Nephron (organoid): ENCODE measurements around the gene GPR4.

Experiments used
- H3K27ac Mint-ChIP-seq, 3 experiments: 2 replicates each; pipeline ENCODE4 v1.8.0; 2020; ENCODE audit warnings: mixed read lengths in 3 of 3, mild to moderate bottlenecking in 2 of 3, moderate library complexity in 1 of 3
- H3K27me3 Mint-ChIP-seq: 2 replicates; pipeline ENCODE4 v1.8.0; 2021; ENCODE audit warnings: low read depth, mild to moderate bottlenecking, moderate library complexity, mixed read lengths
- H3K36me3 Mint-ChIP-seq: 2 replicates; pipeline ENCODE4 v1.8.0; 2020; ENCODE audit warnings: low read depth, mixed read lengths
- H3K4me1 Mint-ChIP-seq: 2 replicates; pipeline ENCODE4 v1.8.0; 2020; ENCODE audit warnings: mixed read lengths
- H3K4me3 Mint-ChIP-seq, 3 experiments: 2 replicates each; pipeline ENCODE4 v1.8.0; 2020; ENCODE audit warnings: mild to moderate bottlenecking in 3 of 3, mixed read lengths in 3 of 3, moderate library complexity in 2 of 3
- H3K9me3 Mint-ChIP-seq: 2 replicates; pipeline ENCODE4 v1.8.0; 2020; ENCODE audit warnings: mixed read lengths
- TF ChIP-seq, protein P1 (sequence below), 3 experiments: fragments of 200-600 bp; sonication (generic); IDR thresholded peaks; one replicate each; pipeline ENCODE4 v1.5.0; 2021; ENCODE audit warnings: antibody characterized with exemption in 3 of 3; ENCODE audit not compliant: unreplicated experiment in 3 of 3

The GPR4 gene

DNA sequence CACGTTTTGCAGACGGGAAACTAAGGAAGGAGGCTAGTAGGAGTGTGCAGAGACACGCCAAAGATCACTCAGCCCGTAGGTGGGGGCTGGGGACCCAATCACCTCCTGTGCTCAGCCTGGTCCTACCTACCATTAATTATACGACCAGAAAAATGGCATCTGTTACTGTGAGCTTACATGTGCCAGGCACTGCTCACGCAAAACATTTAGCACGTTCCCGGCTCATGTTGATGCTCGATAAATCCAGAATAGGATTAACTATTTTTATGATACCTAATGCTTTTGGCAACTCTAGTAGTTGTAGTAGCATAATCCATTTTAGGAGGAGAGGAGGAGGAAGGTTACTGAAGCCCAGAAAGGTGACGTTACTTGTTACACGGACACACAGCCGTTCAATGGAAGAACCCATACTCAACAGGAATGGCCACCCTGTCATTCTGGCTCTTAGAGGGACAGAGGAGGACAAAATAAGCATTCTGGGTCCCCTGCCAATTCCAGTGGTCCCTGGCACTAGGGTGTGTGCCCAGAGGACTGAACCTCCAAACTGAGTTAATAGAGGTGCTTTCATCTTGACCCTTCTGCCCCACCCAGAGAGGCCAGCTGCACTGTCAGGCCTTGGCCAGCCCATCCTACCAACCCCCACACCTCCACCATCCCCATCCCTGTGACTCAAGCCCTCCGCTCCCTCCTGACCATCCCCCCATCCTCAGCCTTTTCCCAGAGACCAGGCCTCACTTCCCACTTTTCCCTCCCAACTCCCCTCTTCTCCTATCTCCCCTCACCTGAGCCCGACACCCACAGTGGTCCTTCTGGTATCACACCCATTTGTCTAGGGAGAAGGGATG lies 42.1 kb upstream of the GPR4 start:
- Mint-ChIP-seq H3K4me1 (peaks cover 24% of the 10 kb centered on the region), H3K4me3 (peak overlapping the region; percentile 67 to 84 (median 82))
- TF ChIP-seq, protein P1, sequence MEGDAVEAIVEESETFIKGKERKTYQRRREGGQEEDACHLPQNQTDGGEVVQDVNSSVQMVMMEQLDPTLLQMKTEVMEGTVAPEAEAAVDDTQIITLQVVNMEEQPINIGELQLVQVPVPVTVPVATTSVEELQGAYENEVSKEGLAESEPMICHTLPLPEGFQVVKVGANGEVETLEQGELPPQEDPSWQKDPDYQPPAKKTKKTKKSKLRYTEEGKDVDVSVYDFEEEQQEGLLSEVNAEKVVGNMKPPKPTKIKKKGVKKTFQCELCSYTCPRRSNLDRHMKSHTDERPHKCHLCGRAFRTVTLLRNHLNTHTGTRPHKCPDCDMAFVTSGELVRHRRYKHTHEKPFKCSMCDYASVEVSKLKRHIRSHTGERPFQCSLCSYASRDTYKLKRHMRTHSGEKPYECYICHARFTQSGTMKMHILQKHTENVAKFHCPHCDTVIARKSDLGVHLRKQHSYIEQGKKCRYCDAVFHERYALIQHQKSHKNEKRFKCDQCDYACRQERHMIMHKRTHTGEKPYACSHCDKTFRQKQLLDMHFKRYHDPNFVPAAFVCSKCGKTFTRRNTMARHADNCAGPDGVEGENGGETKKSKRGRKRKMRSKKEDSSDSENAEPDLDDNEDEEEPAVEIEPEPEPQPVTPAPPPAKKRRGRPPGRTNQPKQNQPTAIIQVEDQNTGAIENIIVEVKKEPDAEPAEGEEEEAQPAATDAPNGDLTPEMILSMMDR (IDR thresholded peaks at IDR 0.05; ENCODE audit: unreplicated experiment in 3 of 3): no peak

GRCh38 chr19:45643024-45643926 lies 41.3 kb upstream of the GPR4 start:
- TF ChIP-seq, protein P1 (IDR thresholded peaks at IDR 0.05; ENCODE audit: unreplicated experiment in 3 of 3): peak; percentile 99
- peak overlapping the region; percentile 67 to 84 (median 82) for H3K4me3 Mint-ChIP-seq
- peak overlapping the region in 1 of 3 experiments; percentile 26 for H3K27ac Mint-ChIP-seq
- H3K9me3 Mint-ChIP-seq: no peaks in the 10 kb centered on the region
- H3K27me3 Mint-ChIP-seq: peaks cover 35% of the 10 kb centered on the region
- H3K4me1 Mint-ChIP-seq: peaks cover 32% of the 10 kb centered on the region
- no peaks in the 10 kb centered on the region for H3K36me3 Mint-ChIP-seq

More for the DNA sequence above, 42.1 kb upstream of the GPR4 start:
- H3K27me3 Mint-ChIP-seq: peaks cover 35% of the 10 kb centered on the region
- peak overlapping the region in 1 of 3 experiments; percentile 10 for H3K27ac Mint-ChIP-seq
- H3K9me3 Mint-ChIP-seq: no peaks in the 10 kb centered on the region
- H3K36me3 Mint-ChIP-seq: no peaks in the 10 kb centered on the region

- H3K9me3 Mint-ChIP-seq: no peaks in the 10 kb centered on the region
- H3K27me3 Mint-ChIP-seq: peaks cover 38% of the 10 kb centered on the region
- H3K27ac Mint-ChIP-seq: peak overlapping the region; percentile 0 to 61 (median 48)
- H3K4me1 Mint-ChIP-seq: peaks cover 34% of the 10 kb centered on the region
- H3K4me3 Mint-ChIP-seq: peak overlapping the region; percentile 73 to 80 (median 79)
- TF ChIP-seq, protein P1 (IDR thresholded peaks at IDR 0.05; ENCODE audit: unreplicated experiment in 3 of 3): no peak
- no peaks in the 10 kb centered on the region for H3K36me3 Mint-ChIP-seq
Observed at GRCh38 chr19:45641274-45642105, 39.5 kb upstream of the GPR4 start.

GRCh38 chr19:45640849-45641273 lies 38.8 kb upstream of the GPR4 start:
- Mint-ChIP-seq H3K4me3 (peak overlapping the region; percentile 73 to 80 (median 79)), H3K27me3 (peaks cover 32% of the 10 kb centered on the region), H3K9me3 (no peaks in the 10 kb centered on the region), H3K36me3 (no peaks in the 10 kb centered on the region), H3K4me1 (peaks cover 28% of the 10 kb centered on the region), H3K27ac (peak overlapping the region; percentile 0 to 61 (median 48))
- TF ChIP-seq, protein P1 (IDR thresholded peaks at IDR 0.05; ENCODE audit: unreplicated experiment in 3 of 3): no peak

GRCh38 chr19:45638930-45639729 lies 37.1 kb upstream of the GPR4 start, which contains the start of gene EML2:
Gene EML2, minus strand, starts transcription at chr19:45639397. Its CDS starts 21 bp downstream, at chr19:45639376.
- H3K27me3 Mint-ChIP-seq: peaks cover 22% of the 10 kb centered on the region
- TF ChIP-seq, protein P1 (IDR thresholded peaks at IDR 0.05; ENCODE audit: unreplicated experiment in 3 of 3): no peak
- no peaks in the 10 kb centered on the region for H3K36me3 Mint-ChIP-seq
- peak within 1 kb of the TSS; percentile 31 to 85 (median 61) for H3K27ac Mint-ChIP-seq
- H3K9me3 Mint-ChIP-seq: no peaks in the 10 kb centered on the region
- H3K4me1 Mint-ChIP-seq: peaks cover 28% of the 10 kb centered on the region
- H3K4me3 Mint-ChIP-seq: peak within 1 kb of the TSS; percentile 90 to 95 (median 92)
